ENCODE measurements around the gene ADRM1. TPM values are rescaled to one million over a fixed set of nuclear protein-coding genes. Genes with fewer than 3 reads are reported as not detected.

Gene ADRM1
- polyA plus RNA-seq, 1 donor, result 69.4 TPM

- no peak for DNase-seq
Measured at GRCh38 chr20:62298577-62299249, 4.1 kb upstream of the ADRM1 start.

- no peak for DNase-seq
Measured at GRCh38 chr20:62299666-62300236, 3.0 kb upstream of the ADRM1 start.

- DNase-seq, result no peak
Measured at GRCh38 chr20:62300319-62300718, 2.5 kb upstream of the ADRM1 start.

GRCh38 chr20:62301111-62301668 is 1.6 kb upstream of the ADRM1 start:
- no peak for DNase-seq

GRCh38 chr20:62301773-62302340 is 940 bp upstream of the ADRM1 start:
- peak; percentile 84 for DNase-seq

GRCh38 chr20:62303062-62303339 is 204 bp downstream of the ADRM1 start:
- no peak for DNase-seq

GRCh38 chr20:62303340-62304226 is 786 bp downstream of the ADRM1 start:
- DNase-seq, result no peak

- DNase-seq, result no peak
Measured at GRCh38 chr20:62304331-62305148, 1.7 kb downstream of the ADRM1 start.

GRCh38 chr20:62305149-62305764 is 2.5 kb downstream of the ADRM1 start:
- DNase-seq, result no peak

- no peak for DNase-seq
Measured at GRCh38 chr20:62305765-62306413, 3.1 kb downstream of the ADRM1 start.

GRCh38 chr20:62306414-62307187 is 3.8 kb downstream of the ADRM1 start:
- no peak for DNase-seq

GRCh38 chr20:62307226-62308101 is 4.7 kb downstream of the ADRM1 start:
- no peak for DNase-seq

- no peak for DNase-seq
Measured at GRCh38 chr20:62308102-62308822, 5.5 kb downstream of the ADRM1 start.

GRCh38 chr20:62309198-62309944 is 6.6 kb downstream of the ADRM1 start:
- DNase-seq, result no peak

- no peak for DNase-seq
Measured at GRCh38 chr20:62309947-62310756, 7.4 kb downstream of the ADRM1 start.

GRCh38 chr20:62310757-62311121 is 7.9 kb downstream of the ADRM1 start:
- DNase-seq, result no peak

GRCh38 chr20:62311150-62311549 is 8.4 kb downstream of the ADRM1 start:
- no peak for DNase-seq
